K562 (cell line): Measurements from ENCODE around the gene LMNA. TPM values are rescaled to one million over a fixed set of nuclear protein-coding genes. Genes with fewer than 3 reads are reported as not detected.

Experiments
- ATAC-seq: fragments of 200-7000 bp; cut with Tn5 transposase; 3 replicates; pipeline ENCODE4 v1.9.1; 2020; ENCODE audit warnings: moderate library complexity
- BruUV-seq: library from RNA; stranded (reverse); fragments of 400-500 nt; replicated peaks from 2 replicates; lab custom pipeline; 2021; lab: Mats Ljungman, UMichigan
- CTCF ChIA-PET: fragments of 300-600 bp; formaldehyde crosslinking; extraction: SDS; loops from one replicate; lab custom pipeline; 2021; ENCODE audit warnings: low intra/inter-chr PET ratio; lab: Yijun Ruan, JAX
- POLR2A ChIA-PET: fragments of 300-600, 350-650 bp; sonication (Branson Sonifier 250); formaldehyde crosslinking; extraction: SDS; loops from one replicate; lab custom pipeline; 2021; ENCODE audit warnings: antibody characterized with exemption, inconsistent platforms; lab: Yijun Ruan, JAX
- DNase-seq, 4 experiments: peaks; one replicate each; pipeline versions ENCODE4 v3.0.0 to v3.0.0-alpha.2; 2011 to 2018; ENCODE audit warnings: low spot score in 3 of 4, mixed read lengths in 3 of 4; ENCODE audit errors: extremely low read depth in 1 of 4
- FAIRE-seq: peaks from 2 replicates; lab custom pipeline; 2011; peaks lifted over from hg19 to GRCh38; lab: Jason Lieb, UNC
- H2AFZ ChIP-seq: 2 replicates; pipeline ENCODE4 v1.6.0; 2011; ENCODE audit warnings: low read depth, low read length, control low read depth, inconsistent platforms
- H3K27ac ChIP-seq: fragments of 200-600 bp; 3 replicates; pipeline ENCODE4 v1.8.0; 2011; ENCODE audit warnings: low read depth, mild to moderate bottlenecking, control low read depth, inconsistent platforms, low read length, moderate library complexity, mixed read lengths; ENCODE audit errors: extremely low read depth
- H3K27me3 ChIP-seq, 2 experiments: fragments of 300-600 bp in 1 of 2; 2 replicates in 1 of 2; 3 replicates in 1 of 2; pipeline versions ENCODE4 v1.6.0 to v1.8.0; 2011; ENCODE audit warnings: inconsistent platforms in 2 of 2, low read length in 2 of 2, mild to moderate bottlenecking in 1 of 2, mixed read lengths in 1 of 2, moderate library complexity in 1 of 2; ENCODE audit not compliant: control insufficient read depth in 2 of 2, insufficient read depth in 2 of 2
- H3K36me3 ChIP-seq: fragments of 300-600 bp; 3 replicates; pipeline ENCODE4 v1.8.0; 2011; ENCODE audit warnings: mild to moderate bottlenecking, low read length, inconsistent platforms; ENCODE audit not compliant: control insufficient read depth, insufficient read depth
- H3K4me1 ChIP-seq, 2 experiments: fragments of 200-600 bp in 1 of 2; replicated peaks in 1 of 2; 2 replicates in 1 of 2; 3 replicates in 1 of 2; pipeline versions ENCODE4 v1.5.1 to v1.8.0; 2011; ENCODE audit warnings: inconsistent platforms in 2 of 2, low read length in 2 of 2, mild to moderate bottlenecking in 1 of 2, mixed read lengths in 1 of 2, moderate library complexity in 1 of 2; ENCODE audit not compliant: control insufficient read depth in 2 of 2, insufficient read depth in 2 of 2
- H3K4me2 ChIP-seq: 2 replicates; pipeline ENCODE4 v1.6.1; 2011; ENCODE audit warnings: low read length, control low read depth, inconsistent platforms, mixed read lengths; ENCODE audit not compliant: insufficient read depth
- H3K4me3 ChIP-seq: fragments of 200-600 bp; sonication (generic), shearing (Covaris generic); 2 replicates; pipeline ENCODE4 v1.5.1; 2016; ENCODE audit warnings: control low read depth, inconsistent platforms
- H3K79me2 ChIP-seq: fragments of 200-600 bp; 3 replicates; pipeline ENCODE4 v1.8.0; 2011; ENCODE audit warnings: low read length, inconsistent platforms; ENCODE audit not compliant: control insufficient read depth, insufficient read depth
- H3K9ac ChIP-seq, 2 experiments: 2 replicates each; pipeline versions ENCODE4 v1.6.0 to v1.6.1; 2011; ENCODE audit warnings: low read depth in 2 of 2, low read length in 2 of 2, control low read depth in 1 of 2, inconsistent platforms in 1 of 2, mild to moderate bottlenecking in 1 of 2, mixed read lengths in 1 of 2; ENCODE audit not compliant: insufficient read depth in 1 of 2
- H3K9me1 ChIP-seq: one replicate; pipeline ENCODE4 v1.6.0; 2011; ENCODE audit warnings: inconsistent platforms, mild to moderate bottlenecking, low read length, moderate library complexity; ENCODE audit not compliant: control insufficient read depth, insufficient read depth
- H3K9me3 ChIP-seq: replicated peaks from 2 replicates; pipeline ENCODE4 v1.5.1; 2011; ENCODE audit warnings: low read depth, low read length, inconsistent platforms; ENCODE audit not compliant: control insufficient read depth, insufficient read depth
- H4K20me1 ChIP-seq: replicated peaks from 2 replicates; pipeline ENCODE4 v1.6.1; 2011; ENCODE audit warnings: low read length, inconsistent platforms, mixed read lengths; ENCODE audit not compliant: control insufficient read depth, insufficient read depth
- CBX8 ChIP-seq: fragments of 200-600 bp; sonication (generic); IDR thresholded peaks from 2 replicates; pipeline ENCODE4 v1.6.1; 2012; ENCODE audit warnings: borderline replicate concordance, mixed run types, low read depth, mild to moderate bottlenecking, moderate library complexity, mixed read lengths, low read length, control low read depth, inconsistent platforms; ENCODE audit not compliant: poor library complexity, severe bottlenecking; ENCODE audit errors: extremely low read depth
- HNRNPK ChIP-seq: fragments of 200-400 bp; formaldehyde crosslinking; IDR thresholded peaks from one replicate; pipeline ENCODE4 v1.6.1; 2018; ENCODE audit warnings: mild to moderate bottlenecking, low read depth, low read length; ENCODE audit not compliant: poor library complexity, severe bottlenecking
- MAFG ChIP-seq: fragments of 450-650 bp; conservative IDR thresholded peaks from 2 replicates; pipeline ENCODE4 v1.6.1; 2016; ENCODE audit warnings: missing genetic modification characterization, missing compliant biosample characterization
- MECOM ChIP-seq: fragments of 250-450 bp; sonication (Bioruptor Pico); IDR thresholded peaks from 2 replicates; pipeline ENCODE4 v1.8.0; 2022; ENCODE audit warnings: inconsistent platforms
- NCOA2 ChIP-seq, 2 experiments: fragments of 450-650 bp; IDR thresholded peaks; 2 replicates each; pipeline ENCODE4 v1.6.1; 2018; ENCODE audit warnings: mild to moderate bottlenecking in 2 of 2, moderate library complexity in 1 of 2; ENCODE audit not compliant: partially characterized antibody in 2 of 2
- SPI1 ChIP-seq: IDR thresholded peaks from 2 replicates; pipeline ENCODE4 v1.6.1; 2011; ENCODE audit warnings: low read depth, low read length, control low read depth, borderline replicate concordance
- ZNF766 ChIP-seq: fragments of 200-800 bp; sonication (Bioruptor generic); conservative IDR thresholded peaks from 2 replicates; pipeline ENCODE4 v1.6.1; 2016; ENCODE audit warnings: missing genetic modification characterization, missing compliant biosample characterization
- WGBS: fragments of 100-300 bp; shearing (Covaris generic); methylation state at CpG from one replicate; pipeline ENCODE4 v1.1.6; 2016; ENCODE audit warnings: low coverage, mixed read lengths; ENCODE audit not compliant: insufficient coverage; ENCODE audit errors: missing lambda C conversion rate; 5-methylcytosine and 5-hydroxymethylcytosine counted together
- in situ Hi-C: fragments of 300-500 bp; cut with MboI; formaldehyde crosslinking; loops from 4 replicates; pipeline ENCODE4 v1.15.0; 2018; ENCODE audit warnings: inconsistent platforms, mixed read lengths
- intact Hi-C: fragments of 100-400 bp; cut with micrococcal nuclease; formaldehyde crosslinking; loops from 2 replicates; pipeline ENCODE4 v1.14.2; 2022
- polyA plus RNA-seq, 8 experiments: library from polyadenylated mRNA; depleted of rRNA in 4 of 8; stranded (reverse) in 5 of 8; unstranded in 3 of 8; fragments of >200 nt; fragmentation: Nextera tagmentation in 2 of 8; fragmentation: Illumina TruSeq in 1 of 8; extraction: Ambion mirVana in 2 of 8; extraction: Trizol in 1 of 8; gene quantifications; 2 replicates each; pipeline versions ENCODE4 v1.2.1 to v1.2.3, GENCODE V29; 2011 to 2014; ENCODE audit warnings: inconsistent platforms in 1 of 8, missing spikeins in 1 of 8
- total RNA-seq, 7 experiments: library from RNA; depleted of rRNA in 6 of 7; stranded (reverse); fragments of >200 nt in 6 of 7; fragmentation: Illumina TruSeq in 2 of 7; extraction: Trizol in 2 of 7; gene quantifications; 2 replicates each; pipeline versions ENCODE4 v1.2.1 to v1.2.3, GENCODE V29; 2011 to 2021; ENCODE audit warnings: low replicate concordance in 1 of 7
- TF ChIP-seq, protein P1 (sequence below): fragments of 450-650 bp; conservative IDR thresholded peaks from 2 replicates; pipeline ENCODE4 v1.6.1; 2016; ENCODE audit warnings: missing genetic modification characterization, low read depth, mild to moderate bottlenecking, control low read depth, missing compliant biosample characterization
- TF ChIP-seq, protein P2 (sequence below): fragments of 200-800 bp; sonication (Bioruptor generic); IDR thresholded peaks from 2 replicates; pipeline ENCODE4 v1.6.1; 2016; ENCODE audit warnings: missing genetic modification characterization, missing compliant biosample characterization
- TF ChIP-seq, protein P3 (sequence below): fragments of 250-450 bp; sonication (Bioruptor Pico); IDR thresholded peaks from 2 replicates; pipeline ENCODE4 v1.5.0; 2022; ENCODE audit warnings: mild to moderate bottlenecking

Gene LMNA
- total and polyA plus RNA-seq, 9 of the 15 experiments (the other 6 are each of a cell fraction or from before 2014, with no cell fraction given) = 1.00 to 347 (median 88.2) TPM

DNA sequence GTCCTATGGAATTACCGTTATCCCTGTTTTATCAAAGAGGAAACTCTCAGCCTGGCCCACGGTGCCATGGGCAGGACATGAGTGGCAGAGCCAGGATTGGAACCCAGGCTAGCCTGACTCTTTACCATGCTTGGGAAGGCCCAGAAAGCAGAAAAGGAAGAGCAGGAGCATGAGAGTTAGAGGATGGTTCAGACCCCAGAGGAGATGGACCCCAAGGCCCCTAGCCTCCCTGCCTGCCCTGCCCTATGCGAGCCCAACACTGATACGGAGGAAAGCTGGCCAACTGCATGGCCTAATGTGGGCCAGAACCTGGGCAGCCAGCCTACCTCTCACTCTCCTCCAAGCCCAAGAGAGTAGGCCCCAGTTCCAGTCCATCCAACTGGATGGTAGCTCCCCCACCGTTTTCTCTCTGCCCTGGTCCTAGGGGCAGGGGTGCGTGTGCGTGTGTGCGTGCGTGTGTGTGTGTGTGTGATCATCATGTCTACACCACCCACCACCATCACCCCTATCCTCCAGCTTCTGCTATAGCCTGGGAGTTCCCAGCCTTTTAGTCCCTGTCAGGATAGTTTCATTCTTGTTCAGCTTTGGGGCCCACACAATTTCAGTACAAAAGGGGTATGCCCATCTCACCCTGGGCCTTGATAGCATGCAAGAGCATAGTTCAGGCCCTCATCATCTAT is 16.9 kb upstream of the LMNA start:
- no peaks in the 10 kb centered on the region for H3K9me3 ChIP-seq
- no peak for FAIRE-seq
- no peak overlapping the region for H2AFZ ChIP-seq
- no peaks in the 10 kb centered on the region for H3K36me3 ChIP-seq
- no peaks in the 10 kb centered on the region for H3K27me3 ChIP-seq
- 67% methylated on average over 9 of the region's 9 CpGs for whole genome bisulfite sequencing
- peaks cover 0 to 11% of the 10 kb centered on the region in 2 experiments; a peak in 2 of 5 replicates for H3K4me1 ChIP-seq
- intact Hi-C loops (loop anchor here (5.0 to 10.0 kb wide), 2 partner anchors 130 to 347 kb away; no protein-coding TSS in a partner anchor), in situ Hi-C loops (no loop called here)
- H3K9ac ChIP-seq = 0 out of 4 replicates have a peak overlapping the region, but pooled peaks of 1 of the 2 experiments have one; percentile 19
- no peaks in the 10 kb centered on the region for H3K9me1 ChIP-seq
- no peak overlapping the region for H3K27ac ChIP-seq
- no peak for ATAC-seq
- BruUV-seq = no TSS peak
- CTCF ChIA-PET = interaction anchor here (0.6 to 3.4 kb wide), 4 partner anchors 33 to 847 kb away, joined by 3 to 71 read pairs (median 5); no protein-coding TSS in a partner anchor
- DNase-seq = no peak
- no peak overlapping the region for H3K4me2 ChIP-seq
- H4K20me1 ChIP-seq = no peaks in the 10 kb centered on the region
- no peaks in the 10 kb centered on the region for H3K79me2 ChIP-seq
- no peak overlapping the region for H3K4me3 ChIP-seq
- POLR2A ChIA-PET = interaction anchor here (0.6 to 12.5 kb wide), 8 partner anchors 8 to 147 kb away, joined by 3 to 164 read pairs (median 8); partner anchors contain the start of gene LMNA
- TF ChIP-seq, protein P1, sequence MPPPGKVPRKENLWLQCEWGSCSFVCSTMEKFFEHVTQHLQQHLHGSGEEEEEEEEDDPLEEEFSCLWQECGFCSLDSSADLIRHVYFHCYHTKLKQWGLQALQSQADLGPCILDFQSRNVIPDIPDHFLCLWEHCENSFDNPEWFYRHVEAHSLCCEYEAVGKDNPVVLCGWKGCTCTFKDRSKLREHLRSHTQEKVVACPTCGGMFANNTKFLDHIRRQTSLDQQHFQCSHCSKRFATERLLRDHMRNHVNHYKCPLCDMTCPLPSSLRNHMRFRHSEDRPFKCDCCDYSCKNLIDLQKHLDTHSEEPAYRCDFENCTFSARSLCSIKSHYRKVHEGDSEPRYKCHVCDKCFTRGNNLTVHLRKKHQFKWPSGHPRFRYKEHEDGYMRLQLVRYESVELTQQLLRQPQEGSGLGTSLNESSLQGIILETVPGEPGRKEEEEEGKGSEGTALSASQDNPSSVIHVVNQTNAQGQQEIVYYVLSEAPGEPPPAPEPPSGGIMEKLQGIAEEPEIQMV = no peak
- TF ChIP-seq HNRNPK = no peak
- TF ChIP-seq MECOM = no peak
- TF ChIP-seq NCOA2 (IDR thresholded peaks at IDR 0.05; ENCODE audit: partially characterized antibody in 2 of 2) = no peak
- TF ChIP-seq, protein P2, sequence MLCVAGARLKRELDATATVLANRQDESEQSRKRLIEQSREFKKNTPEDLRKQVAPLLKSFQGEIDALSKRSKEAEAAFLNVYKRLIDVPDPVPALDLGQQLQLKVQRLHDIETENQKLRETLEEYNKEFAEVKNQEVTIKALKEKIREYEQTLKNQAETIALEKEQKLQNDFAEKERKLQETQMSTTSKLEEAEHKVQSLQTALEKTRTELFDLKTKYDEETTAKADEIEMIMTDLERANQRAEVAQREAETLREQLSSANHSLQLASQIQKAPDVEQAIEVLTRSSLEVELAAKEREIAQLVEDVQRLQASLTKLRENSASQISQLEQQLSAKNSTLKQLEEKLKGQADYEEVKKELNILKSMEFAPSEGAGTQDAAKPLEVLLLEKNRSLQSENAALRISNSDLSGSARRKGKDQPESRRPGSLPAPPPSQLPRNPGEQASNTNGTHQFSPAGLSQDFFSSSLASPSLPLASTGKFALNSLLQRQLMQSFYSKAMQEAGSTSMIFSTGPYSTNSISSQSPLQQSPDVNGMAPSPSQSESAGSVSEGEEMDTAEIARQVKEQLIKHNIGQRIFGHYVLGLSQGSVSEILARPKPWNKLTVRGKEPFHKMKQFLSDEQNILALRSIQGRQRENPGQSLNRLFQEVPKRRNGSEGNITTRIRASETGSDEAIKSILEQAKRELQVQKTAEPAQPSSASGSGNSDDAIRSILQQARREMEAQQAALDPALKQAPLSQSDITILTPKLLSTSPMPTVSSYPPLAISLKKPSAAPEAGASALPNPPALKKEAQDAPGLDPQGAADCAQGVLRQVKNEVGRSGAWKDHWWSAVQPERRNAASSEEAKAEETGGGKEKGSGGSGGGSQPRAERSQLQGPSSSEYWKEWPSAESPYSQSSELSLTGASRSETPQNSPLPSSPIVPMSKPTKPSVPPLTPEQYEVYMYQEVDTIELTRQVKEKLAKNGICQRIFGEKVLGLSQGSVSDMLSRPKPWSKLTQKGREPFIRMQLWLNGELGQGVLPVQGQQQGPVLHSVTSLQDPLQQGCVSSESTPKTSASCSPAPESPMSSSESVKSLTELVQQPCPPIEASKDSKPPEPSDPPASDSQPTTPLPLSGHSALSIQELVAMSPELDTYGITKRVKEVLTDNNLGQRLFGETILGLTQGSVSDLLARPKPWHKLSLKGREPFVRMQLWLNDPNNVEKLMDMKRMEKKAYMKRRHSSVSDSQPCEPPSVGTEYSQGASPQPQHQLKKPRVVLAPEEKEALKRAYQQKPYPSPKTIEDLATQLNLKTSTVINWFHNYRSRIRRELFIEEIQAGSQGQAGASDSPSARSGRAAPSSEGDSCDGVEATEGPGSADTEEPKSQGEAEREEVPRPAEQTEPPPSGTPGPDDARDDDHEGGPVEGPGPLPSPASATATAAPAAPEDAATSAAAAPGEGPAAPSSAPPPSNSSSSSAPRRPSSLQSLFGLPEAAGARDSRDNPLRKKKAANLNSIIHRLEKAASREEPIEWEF (CRISPR knock-in tag) = no peak
- no peak for TF ChIP-seq SPI1
- TF ChIP-seq ZNF766 (CRISPR knock-in tag) = no peak
- TF ChIP-seq, protein P3, sequence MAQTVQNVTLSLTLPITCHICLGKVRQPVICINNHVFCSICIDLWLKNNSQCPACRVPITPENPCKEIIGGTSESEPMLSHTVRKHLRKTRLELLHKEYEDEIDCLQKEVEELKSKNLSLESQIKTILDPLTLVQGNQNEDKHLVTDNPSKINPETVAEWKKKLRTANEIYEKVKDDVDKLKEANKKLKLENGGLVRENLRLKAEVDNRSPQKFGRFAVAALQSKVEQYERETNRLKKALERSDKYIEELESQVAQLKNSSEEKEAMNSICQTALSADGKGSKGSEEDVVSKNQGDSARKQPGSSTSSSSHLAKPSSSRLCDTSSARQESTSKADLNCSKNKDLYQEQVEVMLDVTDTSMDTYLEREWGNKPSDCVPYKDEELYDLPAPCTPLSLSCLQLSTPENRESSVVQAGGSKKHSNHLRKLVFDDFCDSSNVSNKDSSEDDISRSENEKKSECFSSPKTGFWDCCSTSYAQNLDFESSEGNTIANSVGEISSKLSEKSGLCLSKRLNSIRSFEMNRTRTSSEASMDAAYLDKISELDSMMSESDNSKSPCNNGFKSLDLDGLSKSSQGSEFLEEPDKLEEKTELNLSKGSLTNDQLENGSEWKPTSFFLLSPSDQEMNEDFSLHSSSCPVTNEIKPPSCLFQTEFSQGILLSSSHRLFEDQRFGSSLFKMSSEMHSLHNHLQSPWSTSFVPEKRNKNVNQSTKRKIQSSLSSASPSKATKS = no peak
- no peak for TF ChIP-seq MAFG (tag)
- TF ChIP-seq CBX8 = no peak
